ENCODE measurements around the gene CD200. TPM values are rescaled to one million over a fixed set of nuclear protein-coding genes. Genes with fewer than 3 reads are reported as not detected.

Gene CD200
- polyA plus RNA-seq, 2 of the 4 experiments (the other 2 are of a cell fraction): not detected

GRCh38 chr3:112293368-112294321 lies 39.3 kb upstream of the CD200 start, which contains the start of gene SLC9C1:
TSS of gene SLC9C1 (minus strand) at chr3:112294216. CDS start at chr3:112286791, 7,425 bp downstream.
- FAIRE-seq (peak; percentile 98), ATAC-seq (peak; percentile 87 to 92), DNase-seq (ENCODE audit: low read depth in 1 of 2, low spot score in 1 of 2) (peak; percentile 21 to 73)
- 32% methylated on average over 15 of the region's 15 CpGs for WGBS (ENCODE audit: missing lambda C conversion rate)
- Histone ChIP-seq H3K9me3 (no peaks in the 10 kb centered on the region), H3K27ac (peak within 1 kb of the TSS in 1 of 2 experiments; percentile 35; a peak in 1 of 6 replicates), H3K4me3 (peak within 1 kb of the TSS; percentile 31), H3K4me1 (no peaks in the 10 kb centered on the region), H3K4me2 (peak within 1 kb of the TSS; percentile 58)
- TF ChIP-seq EP300 (IDR thresholded peaks at IDR 0.05) (no peak), RAD21 (conservative IDR thresholded peaks at IDR 0.05 in 1 of 2, IDR thresholded peaks at IDR 0.05 in 1 of 2) (peak; percentile 70 to 72), CTCF (IDR thresholded peaks at IDR 0.05) (peak; percentile 74), SMC3 (IDR thresholded peaks at IDR 0.05) (peak; percentile 45; the same call in 2 of the 3 replicates), CEBPB (IDR thresholded peaks at IDR 0.05) (peak; percentile 10 to 44; a peak in 2 of 4 replicates), RCOR1 (IDR thresholded peaks at IDR 0.05; ENCODE audit: low read depth, low read length) (no peak), GATA3 (IDR thresholded peaks at IDR 0.05; ENCODE audit: borderline replicate concordance) (no peak)
- ChIA-PET POLR2A (interaction anchor here (0.5 to 1.4 kb wide), 3 partner anchors 268 to 468 kb away, joined by 3 to 7 read pairs (median 4); partner anchors contain the start of genes ATG3 and SLC35A5), CTCF (interaction anchor here (0.6 to 3.1 kb wide), 31 partner anchors 9 to 1974 kb away, joined by 3 to 22 read pairs (median 3); partner anchors contain the start of gene CD200)

- ATAC-seq: no peak
- Histone ChIP-seq H3K4me1 (no peaks in the 10 kb centered on the region), H3K4me2 (no peak overlapping the region), H3K4me3 (no peak overlapping the region), H3K27ac (no peak overlapping the region), H3K9me3 (no peaks in the 10 kb centered on the region)
- no peak for TF ChIP-seq CBX8 (IDR thresholded peaks at IDR 0.05)
- TF ChIP-seq HMGXB4 (CRISPR knock-in tag; IDR thresholded peaks at IDR 0.05; ENCODE audit: borderline replicate concordance): no peak
- no peak for TF ChIP-seq NFE2L2 (conservative IDR thresholded peaks at IDR 0.05; ENCODE audit: low read length)
- no peak for TF ChIP-seq ZNF302 (CRISPR knock-in tag; IDR thresholded peaks at IDR 0.05)
- TF ChIP-seq JUN (IDR thresholded peaks at IDR 0.05): no peak
- TF ChIP-seq POLR2A (IDR thresholded peaks at IDR 0.05; ENCODE audit: low read length): no peak
- TF ChIP-seq EP300 (IDR thresholded peaks at IDR 0.05): no peak
- TF ChIP-seq TP53 (CRISPR knock-in tag; IDR thresholded peaks at IDR 0.05): no peak
- TF ChIP-seq HES2 (IDR thresholded peaks at IDR 0.05): no peak
- no peak for TF ChIP-seq EHF (CRISPR knock-in tag; IDR thresholded peaks at IDR 0.05)
- no peak for TF ChIP-seq ESRRA (IDR thresholded peaks at IDR 0.05; ENCODE audit: borderline replicate concordance, low read length)
- no peak for TF ChIP-seq ZC3H11A (IDR thresholded peaks at IDR 0.05)
- no peak for TF ChIP-seq HOXB13 (CRISPR knock-in tag; IDR thresholded peaks at IDR 0.05; ENCODE audit: low read depth)
- TF ChIP-seq ELK1 (IDR thresholded peaks at IDR 0.05; ENCODE audit: low read depth, low read length): no peak
- TF ChIP-seq CHD2 (IDR thresholded peaks at IDR 0.05; ENCODE audit: low read length, partially characterized antibody): no peak
- no peak for TF ChIP-seq MAFK (IDR thresholded peaks at IDR 0.05; ENCODE audit: partially characterized antibody)
- no peak for TF ChIP-seq MAZ (IDR thresholded peaks at IDR 0.05; ENCODE audit: borderline replicate concordance, low read depth, low read length)
- no peak for FAIRE-seq
- POLR2A ChIA-PET: no interaction called here
- no peak for DNase-seq (ENCODE audit: low read depth in 1 of 2, low spot score in 1 of 2)
- CTCF ChIA-PET: no interaction called here
Observed at GRCh38 chr3:112297714-112298113, 35.2 kb upstream of the CD200 start.

Measured in A549 (cell line).